Cerebellar nuclear complex (tissue), 1 donor: Measurements from ENCODE around the gene GORAB.

Experiments
- DNase-seq, 2 experiments: peaks; one replicate each; lab custom pipeline; 2025; lab: John Stamatoyannopoulos, UW

GORAB gene

DNA sequence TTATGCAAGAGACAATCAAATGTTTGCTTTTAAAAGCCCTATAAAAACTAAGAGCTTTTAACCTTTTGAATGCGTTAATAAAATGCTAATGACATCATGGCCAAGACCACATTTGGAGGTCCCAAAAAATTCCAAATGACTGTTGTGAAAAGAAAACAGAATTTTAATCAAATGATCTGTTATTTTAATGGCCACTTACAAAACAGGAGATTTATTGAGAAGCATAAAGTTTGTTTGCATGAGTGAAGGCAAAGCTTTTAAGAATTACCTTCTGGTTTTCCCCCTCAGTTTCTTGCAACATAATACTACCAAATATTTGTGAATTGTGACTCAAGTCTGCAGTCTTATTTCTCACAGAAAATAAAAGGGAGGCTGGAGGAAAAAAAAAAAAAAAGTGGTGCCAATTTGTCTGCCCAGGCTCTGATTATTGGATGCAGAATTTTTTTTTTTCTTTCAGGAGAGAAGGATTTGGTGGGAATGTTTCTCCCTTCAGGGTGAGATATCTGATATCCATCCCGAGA is 60.7 kb downstream of the GORAB start:
- no peak for DNase-seq

DNA sequence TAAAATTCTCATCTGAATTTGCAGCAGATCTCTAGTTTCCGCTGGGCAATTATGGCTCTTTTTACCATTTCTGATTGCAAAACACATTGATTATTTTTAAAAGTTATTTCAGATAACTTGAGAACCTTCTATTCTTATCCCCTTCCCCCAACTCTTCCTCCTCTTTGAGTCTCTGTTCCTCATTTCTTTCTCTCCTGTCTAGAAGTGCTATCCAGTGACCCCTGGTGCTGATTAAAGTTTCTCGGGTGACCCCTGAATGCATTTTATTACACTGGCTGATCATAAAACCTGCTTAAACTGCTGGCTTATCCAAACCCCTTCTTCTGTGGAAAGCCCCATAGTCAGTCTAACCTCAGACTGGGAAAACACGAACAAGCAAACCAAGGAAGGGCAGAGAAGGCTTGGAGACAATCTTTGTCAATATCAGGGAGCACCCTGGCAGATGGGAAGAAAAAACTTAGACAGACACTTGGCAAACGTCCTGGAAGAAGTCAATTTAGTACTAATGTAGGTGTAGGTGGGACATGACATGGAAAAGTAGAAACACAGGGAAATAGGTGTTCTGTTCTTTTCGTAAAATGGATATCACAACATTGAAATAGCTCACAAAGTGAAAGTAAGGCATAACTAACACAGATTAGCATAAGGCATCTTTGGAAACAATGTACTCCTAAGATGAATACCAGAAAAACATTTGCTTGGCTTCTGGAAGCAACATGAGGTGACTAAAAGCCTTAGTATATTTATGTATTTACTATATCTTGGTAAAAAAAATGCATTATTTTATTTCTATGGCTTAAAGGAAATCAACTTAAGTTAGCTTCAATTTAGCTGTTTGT is 61.4 kb downstream of the GORAB start:
- no peak for DNase-seq

DNA sequence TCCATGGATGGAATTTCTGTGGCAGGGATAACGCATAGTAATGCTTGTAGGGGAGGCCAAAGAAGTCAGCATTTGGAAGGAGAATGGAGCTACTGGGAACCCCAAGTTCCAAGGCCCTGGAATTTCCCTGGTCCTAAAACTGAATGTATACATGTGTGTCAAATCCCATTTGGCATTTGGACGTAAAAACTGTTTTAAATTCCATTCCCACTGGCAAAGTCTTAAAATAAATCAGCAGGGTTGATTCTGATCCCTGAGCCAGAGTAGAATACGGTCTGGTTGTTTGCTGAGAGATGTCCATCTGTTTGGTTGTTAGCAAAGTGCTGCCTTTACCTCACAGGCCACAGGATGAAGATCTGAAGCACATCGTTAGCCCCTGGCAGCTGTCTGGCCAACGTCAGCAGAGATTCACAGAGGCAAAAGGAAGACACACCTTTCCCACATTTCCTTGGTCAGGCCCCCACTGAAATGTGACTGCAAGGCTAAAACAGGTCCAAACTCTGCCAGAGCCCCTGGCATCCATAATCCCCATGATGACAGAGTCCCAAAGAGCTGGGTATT is 62.2 kb downstream of the GORAB start:
- no peak for DNase-seq

DNA sequence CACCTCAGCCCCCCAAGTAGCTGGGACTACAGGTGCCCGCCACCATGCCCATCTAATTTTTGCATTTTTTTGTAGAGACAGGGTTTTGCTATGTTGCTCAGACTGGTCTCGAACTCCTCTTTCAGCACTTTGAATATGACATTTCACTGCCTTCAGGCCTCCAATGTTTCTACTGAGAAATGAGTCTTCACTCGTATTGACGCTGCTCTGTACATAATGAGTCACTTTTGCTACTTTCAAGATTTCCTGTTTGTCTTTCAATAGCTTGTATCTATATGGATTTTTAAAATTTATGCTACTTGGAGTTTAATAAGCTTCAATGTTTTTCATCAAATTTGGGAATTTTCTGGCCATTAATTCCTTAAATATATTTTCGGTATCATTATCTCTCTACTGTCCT is 64.7 kb downstream of the GORAB start:
- DNase-seq: no peak

DNA sequence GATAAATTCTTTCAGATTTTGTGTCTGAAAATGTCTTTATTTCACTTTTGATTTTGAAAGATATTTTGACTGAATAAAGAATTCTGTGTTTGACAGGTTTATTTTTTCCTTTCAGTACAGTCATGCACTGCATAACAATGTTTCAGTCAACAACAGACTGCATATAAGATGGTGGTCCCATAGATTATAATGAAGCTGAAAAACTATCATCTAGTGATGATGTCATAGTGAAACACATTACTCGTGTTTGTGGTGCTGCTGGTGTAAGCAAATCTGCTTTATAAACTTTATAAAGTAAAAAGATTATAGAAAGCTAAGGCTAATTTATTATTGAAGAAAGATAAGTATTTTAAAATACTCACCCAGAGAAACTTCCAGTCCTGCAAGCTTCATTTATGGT is 66.7 kb downstream of the GORAB start:
- no peak for DNase-seq

DNA sequence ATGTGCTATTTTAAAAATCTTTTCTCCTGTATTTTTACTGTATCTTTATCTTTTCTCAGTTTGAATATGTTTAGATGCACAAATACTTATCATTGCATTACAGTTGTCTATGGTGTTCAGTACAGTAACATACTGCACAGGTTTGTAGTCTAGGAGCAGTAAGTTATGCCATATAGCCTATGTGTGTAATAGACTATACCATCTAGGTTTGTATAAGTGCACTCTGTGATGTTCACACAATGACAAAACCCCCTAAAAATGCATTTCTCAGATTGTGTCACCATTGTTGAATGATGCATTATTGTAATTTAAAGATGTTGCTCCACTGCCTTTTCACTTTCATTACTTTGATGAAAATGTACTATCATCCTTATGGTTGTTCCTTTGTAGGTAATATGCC is 67.1 kb downstream of the GORAB start:
- DNase-seq: no peak

DNA sequence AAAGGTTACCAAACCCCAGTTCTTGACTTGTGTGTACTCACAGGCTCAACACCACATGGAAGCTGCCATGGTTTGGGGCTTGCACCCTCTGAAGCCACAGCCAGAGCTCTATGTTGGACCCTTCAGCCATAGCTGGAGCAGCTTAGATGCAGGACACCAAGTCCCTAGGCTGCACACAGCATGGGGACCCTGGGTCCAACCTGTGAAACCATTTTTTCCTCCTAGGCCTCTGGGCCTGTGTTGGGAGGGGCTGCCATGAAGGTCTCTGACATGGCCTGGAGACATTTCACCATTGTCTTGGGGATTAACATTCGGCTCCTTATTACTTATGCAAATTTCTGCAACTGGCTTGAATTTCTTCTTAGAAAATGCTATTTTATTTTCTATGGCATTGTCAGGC is 69.9 kb downstream of the GORAB start:
- no peak for DNase-seq
